Keratinocyte (primary cell): ENCODE measurements around the gene PEX11G. TPM values are rescaled to one million over a fixed set of nuclear protein-coding genes. Genes with fewer than 3 reads are reported as not detected.

Source experiments
- DNase-seq: peaks from one replicate; pipeline ENCODE4 v3.0.0-alpha.2; 2011; ENCODE audit warnings: low read depth, missing footprints, low spot score
- FAIRE-seq: peaks from 2 replicates; lab custom pipeline; 2011; peaks lifted over from hg19 to GRCh38; lab: Jason Lieb, UNC
- H2AFZ ChIP-seq: 2 replicates; pipeline ENCODE4 v1.6.0; 2012; ENCODE audit warnings: low read length, control low read depth, inconsistent platforms; ENCODE audit not compliant: control insufficient read depth
- H3K27ac ChIP-seq: 2 replicates; pipeline ENCODE4 v1.5.1; 2011; ENCODE audit warnings: low read length; ENCODE audit not compliant: control insufficient read depth, insufficient read depth
- H3K27me3 ChIP-seq: 3 replicates; pipeline ENCODE4 v1.6.0; 2011; ENCODE audit warnings: low read length; ENCODE audit not compliant: control insufficient read depth, insufficient read depth; ENCODE audit errors: extremely low read depth
- H3K36me3 ChIP-seq, 2 experiments: 2 replicates in 1 of 2; 3 replicates in 1 of 2; pipeline ENCODE4 v1.5.1; 2011; ENCODE audit warnings: low read length in 2 of 2, mild to moderate bottlenecking in 1 of 2; ENCODE audit not compliant: control insufficient read depth in 2 of 2, insufficient read depth in 2 of 2; ENCODE audit errors: extremely low read depth in 1 of 2
- H3K4me1 ChIP-seq: 3 replicates; pipeline ENCODE4 v1.5.1; 2011; ENCODE audit warnings: low read length; ENCODE audit not compliant: control insufficient read depth, insufficient read depth; ENCODE audit errors: extremely low read depth
- H3K4me2 ChIP-seq: 3 replicates; pipeline ENCODE4 v1.6.0; 2011; ENCODE audit warnings: low read depth, low read length; ENCODE audit not compliant: control insufficient read depth, insufficient read depth; ENCODE audit errors: extremely low read depth
- H3K4me3 ChIP-seq, 3 experiments: fragments of 200-600 bp in 1 of 3; sonication (generic) in 1 of 3; 2 replicates in 2 of 3; 3 replicates in 1 of 3; pipeline ENCODE4 v1.5.1; 2011 to 2016; ENCODE audit warnings: low read length in 3 of 3, mild to moderate bottlenecking in 3 of 3, control low read depth in 2 of 3, inconsistent platforms in 1 of 3, low read depth in 1 of 3, mixed read lengths in 1 of 3, mixed run types in 1 of 3, moderate library complexity in 1 of 3; ENCODE audit not compliant: control insufficient read depth in 2 of 3, insufficient read depth in 2 of 3; ENCODE audit errors: extremely low read depth in 1 of 3
- H3K79me2 ChIP-seq: 2 replicates; pipeline ENCODE4 v1.6.0; 2012; ENCODE audit warnings: low read length; ENCODE audit not compliant: control insufficient read depth, insufficient read depth
- H3K9ac ChIP-seq: 3 replicates; pipeline ENCODE4 v1.6.0; 2011; ENCODE audit warnings: low read length; ENCODE audit not compliant: control insufficient read depth, insufficient read depth; ENCODE audit errors: extremely low read depth
- H3K9me1 ChIP-seq: 3 replicates; pipeline ENCODE4 v1.6.0; 2011; ENCODE audit warnings: low read length; ENCODE audit not compliant: control insufficient read depth, insufficient read depth; ENCODE audit errors: extremely low read depth
- H3K9me3 ChIP-seq: 2 replicates; pipeline ENCODE4 v1.5.1; 2012; ENCODE audit warnings: low read depth, low read length; ENCODE audit not compliant: control insufficient read depth
- H4K20me1 ChIP-seq: 3 replicates; pipeline ENCODE4 v1.6.0; 2011; ENCODE audit warnings: low read length; ENCODE audit not compliant: control insufficient read depth, insufficient read depth; ENCODE audit errors: extremely low read depth
- CTCF ChIP-seq, 3 experiments: IDR thresholded peaks in 1 of 3; conservative IDR thresholded peaks in 1 of 3; optimal IDR thresholded peaks in 1 of 3; 2 replicates in 2 of 3; 3 replicates in 1 of 3; pipeline versions ENCODE3 to v1.5.1; 2011; ENCODE audit warnings: low read length in 3 of 3, mild to moderate bottlenecking in 3 of 3, moderate library complexity in 2 of 3, control low read depth in 1 of 3, inconsistent platforms in 1 of 3; ENCODE audit not compliant: insufficient read depth in 2 of 3; ENCODE audit errors: extremely low read depth in 1 of 3
- EZH2 ChIP-seq: IDR thresholded peaks from one replicate; pipeline ENCODE4 v1.6.1; 2012; ENCODE audit warnings: inconsistent platforms, mild to moderate bottlenecking, low read length, moderate library complexity
- dilution Hi-C: fragments of 300-500 bp; cut with MboI; formaldehyde crosslinking; loops from one replicate; pipeline ENCODE4 v1.7.0; 2020; ENCODE audit warnings: low sequenced_read_pairs; ENCODE audit not compliant: extremely low pct_ligation_motif_present
- polyA plus RNA-seq, 5 experiments: library from polyadenylated mRNA; depleted of rRNA in 3 of 5; stranded (reverse) in 3 of 5; stranded (forward) in 1 of 5; unstranded in 1 of 5; fragments of >200 nt; gene quantifications; 1 replicate in 1 of 5; 2 replicates in 3 of 5; 3 replicates in 1 of 5; pipeline versions ENCODE4 v1.2.1 to v1.2.3, GENCODE V29; 2011 to 2012; ENCODE audit warnings: missing spikeins in 2 of 5, low read depth in 1 of 5, low replicate concordance in 1 of 5

Gene PEX11G
- polyA plus RNA-seq, 1 donor (not counting 4 experiments of a cell fraction or from before 2014, with no cell fraction given), result 1.1 TPM

GRCh38 chr19:7478173-7478842 is 10.5 kb downstream of the PEX11G start:
- H3K79me2 ChIP-seq, result no peaks in the 10 kb centered on the region
- H2AFZ ChIP-seq, result no peak overlapping the region
- no peak overlapping the region for H3K4me3 ChIP-seq
- no peaks in the 10 kb centered on the region for H4K20me1 ChIP-seq
- H3K27ac ChIP-seq, result no peak overlapping the region
- no peaks in the 10 kb centered on the region for H3K27me3 ChIP-seq
- no peaks in the 10 kb centered on the region for H3K9me1 ChIP-seq
- H3K9me3 ChIP-seq, result no peaks in the 10 kb centered on the region
- no peaks in the 10 kb centered on the region for H3K36me3 ChIP-seq
- no peak overlapping the region for H3K4me2 ChIP-seq
- no peak overlapping the region for H3K9ac ChIP-seq
- H3K4me1 ChIP-seq, result peaks cover 21% of the 10 kb centered on the region
- DNase-seq, result no peak
- no peak for FAIRE-seq
- dilution Hi-C loops, result no loop called here
- no peak for TF ChIP-seq EZH2
- TF ChIP-seq CTCF (optimal IDR thresholded peaks at IDR 0.05 in 1 of 3, IDR thresholded peaks at IDR 0.05 in 1 of 3, conservative IDR thresholded peaks at IDR 0.05 in 1 of 3; ENCODE audit: extremely low read depth in 1 of 3, insufficient read depth in 2 of 3, low read length in 3 of 3), result no peak

- TF ChIP-seq EZH2 (no peak), CTCF (optimal IDR thresholded peaks at IDR 0.05 in 1 of 3, IDR thresholded peaks at IDR 0.05 in 1 of 3, conservative IDR thresholded peaks at IDR 0.05 in 1 of 3; ENCODE audit: extremely low read depth in 1 of 3, insufficient read depth in 2 of 3, low read length in 3 of 3) (no peak)
- dilution Hi-C loops, result no loop called here
- Histone ChIP-seq H3K27me3 (no peaks in the 10 kb centered on the region), H3K4me2 (no peak overlapping the region), H3K9ac (no peak overlapping the region), H3K27ac (no peak overlapping the region), H3K9me3 (no peaks in the 10 kb centered on the region), H3K9me1 (no peaks in the 10 kb centered on the region), H4K20me1 (no peaks in the 10 kb centered on the region), H3K4me1 (peaks cover 17% of the 10 kb centered on the region), H3K4me3 (no peak overlapping the region), H3K79me2 (no peaks in the 10 kb centered on the region), H3K36me3 (peaks cover 0 to 1% of the 10 kb centered on the region in 2 experiments), H2AFZ (no peak overlapping the region)
- no peak for FAIRE-seq
- DNase-seq, result no peak
These were observed 11.1 kb downstream of the PEX11G start for GRCh38 chr19:7477758-7478157.
